ENCODE results near the gene MUC12.
"Not testable (repeated sequence)": the region's sequence is repeated elsewhere in the genome, so short reads cannot be mapped to it uniquely, and the experiment has no call there.

Gene MUC12, protein sequence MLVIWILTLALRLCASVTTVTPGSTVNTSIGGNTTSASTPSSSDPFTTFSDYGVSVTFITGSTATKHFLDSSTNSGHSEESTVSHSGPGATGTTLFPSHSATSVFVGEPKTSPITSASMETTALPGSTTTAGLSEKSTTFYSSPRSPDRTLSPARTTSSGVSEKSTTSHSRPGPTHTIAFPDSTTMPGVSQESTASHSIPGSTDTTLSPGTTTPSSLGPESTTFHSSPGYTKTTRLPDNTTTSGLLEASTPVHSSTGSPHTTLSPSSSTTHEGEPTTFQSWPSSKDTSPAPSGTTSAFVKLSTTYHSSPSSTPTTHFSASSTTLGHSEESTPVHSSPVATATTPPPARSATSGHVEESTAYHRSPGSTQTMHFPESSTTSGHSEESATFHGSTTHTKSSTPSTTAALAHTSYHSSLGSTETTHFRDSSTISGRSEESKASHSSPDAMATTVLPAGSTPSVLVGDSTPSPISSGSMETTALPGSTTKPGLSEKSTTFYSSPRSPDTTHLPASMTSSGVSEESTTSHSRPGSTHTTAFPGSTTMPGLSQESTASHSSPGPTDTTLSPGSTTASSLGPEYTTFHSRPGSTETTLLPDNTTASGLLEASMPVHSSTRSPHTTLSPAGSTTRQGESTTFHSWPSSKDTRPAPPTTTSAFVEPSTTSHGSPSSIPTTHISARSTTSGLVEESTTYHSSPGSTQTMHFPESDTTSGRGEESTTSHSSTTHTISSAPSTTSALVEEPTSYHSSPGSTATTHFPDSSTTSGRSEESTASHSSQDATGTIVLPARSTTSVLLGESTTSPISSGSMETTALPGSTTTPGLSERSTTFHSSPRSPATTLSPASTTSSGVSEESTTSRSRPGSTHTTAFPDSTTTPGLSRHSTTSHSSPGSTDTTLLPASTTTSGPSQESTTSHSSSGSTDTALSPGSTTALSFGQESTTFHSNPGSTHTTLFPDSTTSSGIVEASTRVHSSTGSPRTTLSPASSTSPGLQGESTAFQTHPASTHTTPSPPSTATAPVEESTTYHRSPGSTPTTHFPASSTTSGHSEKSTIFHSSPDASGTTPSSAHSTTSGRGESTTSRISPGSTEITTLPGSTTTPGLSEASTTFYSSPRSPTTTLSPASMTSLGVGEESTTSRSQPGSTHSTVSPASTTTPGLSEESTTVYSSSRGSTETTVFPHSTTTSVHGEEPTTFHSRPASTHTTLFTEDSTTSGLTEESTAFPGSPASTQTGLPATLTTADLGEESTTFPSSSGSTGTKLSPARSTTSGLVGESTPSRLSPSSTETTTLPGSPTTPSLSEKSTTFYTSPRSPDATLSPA (N-terminal part only)
- 0 to 1.3 (median 0.12) reads per million in 9 experiments for total RNA-seq

DNA sequence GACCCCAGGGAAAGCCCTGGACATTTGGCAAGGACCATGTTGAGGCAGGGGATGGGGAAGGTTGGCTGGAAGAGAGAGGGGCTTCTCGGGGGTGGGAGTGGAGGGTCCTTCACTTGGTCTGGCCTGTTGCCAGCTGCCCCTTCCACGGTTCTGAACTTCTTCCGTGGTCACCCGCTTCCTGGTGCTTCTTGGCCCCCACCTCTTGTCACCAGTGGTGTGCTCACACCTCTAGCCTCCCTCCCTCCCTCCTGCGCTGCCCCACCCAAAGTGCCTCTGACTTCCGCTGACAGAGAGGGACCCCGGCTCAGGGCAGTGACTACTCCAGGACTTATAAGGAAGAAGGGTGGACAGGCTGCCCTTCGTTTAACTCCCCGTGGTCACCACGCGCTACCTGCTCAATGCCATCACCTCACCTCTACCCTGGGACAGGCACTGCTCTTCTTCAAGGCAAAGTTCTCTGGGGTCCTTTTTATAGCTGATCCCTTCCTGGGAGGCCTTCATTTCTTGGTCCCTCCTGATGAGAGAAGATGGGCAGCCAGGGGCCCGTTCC, at the start of gene MUC12:
Gene MUC12, plus strand, starts transcription at position 500 of the 550 bp plus-strand sequence. CDS start 58 bp downstream, outside the sequence.
- Mint-ChIP-seq H3K27ac (no peak within 1 kb of the TSS), H3K9me3 (peaks cover 0 to 2% of the 10 kb centered on the region in 2 donors), H3K36me3 (ENCODE audit: insufficient read depth) (no peaks in the 10 kb centered on the region), H3K27me3 (peaks cover 43 to 82% of the 10 kb centered on the region in 2 donors), H3K4me3 (no peak within 1 kb of the TSS), H3K4me1 (ENCODE audit: low read depth in 2 of 2) (peaks cover 15 to 18% of the 10 kb centered on the region in 2 donors)
- ATAC-seq (replicated peaks) (no peak), DNase-seq (no peak)

DNA sequence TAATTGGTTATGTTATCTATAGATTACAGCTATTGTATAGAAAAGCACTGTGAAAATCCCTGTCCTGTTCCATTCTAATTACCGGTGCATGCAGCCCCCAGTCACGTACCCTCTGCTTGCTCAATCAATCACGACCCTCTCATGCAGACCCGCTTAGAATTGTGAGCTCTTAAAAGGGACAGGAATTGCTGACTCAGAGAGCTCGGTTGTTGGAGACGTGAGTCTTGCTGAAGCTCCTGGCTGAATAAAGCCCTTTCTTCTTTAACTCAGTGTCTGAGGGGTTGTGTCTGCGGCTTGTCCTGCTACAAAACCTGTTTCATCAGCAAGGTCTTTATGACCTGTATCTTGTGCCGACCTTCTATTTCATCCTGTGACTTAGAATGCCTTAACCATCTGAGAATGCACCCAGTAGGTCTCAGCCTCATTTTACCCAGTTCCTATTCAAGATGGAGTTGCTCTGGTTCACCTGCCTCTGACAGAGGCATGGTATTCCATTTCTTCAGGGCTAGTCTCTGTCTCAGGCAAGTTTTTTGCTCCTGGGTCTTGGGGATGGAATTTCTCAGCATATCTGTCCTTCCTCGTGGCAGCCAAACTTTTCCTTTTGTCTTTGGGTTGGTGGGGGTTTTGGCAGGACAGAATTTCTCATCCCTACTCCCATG, 49.5 kb upstream of the MUC12 start:
- H3K36me3 Mint-ChIP-seq (ENCODE audit: insufficient read depth); ATAC-seq (replicated peaks); H3K4me1 Mint-ChIP-seq (ENCODE audit: low read depth in 2 of 2); H3K9me3 Mint-ChIP-seq; H3K27ac Mint-ChIP-seq; H3K4me3 Mint-ChIP-seq; DNase-seq: not testable (repeated sequence)
- peaks cover 40 to 48% of the 10 kb centered on the region in 2 donors for H3K27me3 Mint-ChIP-seq

DNA sequence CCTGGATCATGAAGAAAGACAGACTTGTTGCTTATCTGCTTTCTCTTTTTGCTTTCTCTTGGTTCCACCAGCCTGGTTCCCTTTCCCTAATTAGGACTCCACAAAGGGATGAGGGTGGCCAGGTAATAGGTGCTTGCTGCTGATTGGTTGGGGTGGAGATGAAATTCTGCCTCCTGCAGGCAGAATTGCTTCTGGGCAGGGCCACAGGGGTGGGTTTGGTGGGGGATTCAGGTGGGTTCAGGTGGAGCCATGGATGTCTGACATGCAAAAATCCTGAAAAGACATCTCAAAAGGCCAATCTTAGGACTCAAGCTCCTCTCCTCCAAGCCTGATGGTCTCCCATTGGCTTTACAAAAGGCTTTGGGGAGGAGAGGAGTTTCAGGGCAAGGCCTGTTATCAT, 48.3 kb upstream of the MUC12 start:
- Mint-ChIP-seq H3K4me1 (ENCODE audit: low read depth in 2 of 2) (peaks cover 0 to 1% of the 10 kb centered on the region in 2 donors), H3K36me3 (ENCODE audit: insufficient read depth) (no peaks in the 10 kb centered on the region), H3K27ac (no peak overlapping the region), H3K27me3 (peaks cover 36 to 40% of the 10 kb centered on the region in 2 donors), H3K9me3 (no peaks in the 10 kb centered on the region), H3K4me3 (no peak overlapping the region)
- ATAC-seq (replicated peaks), result no peak
- DNase-seq, result no peak

DNA sequence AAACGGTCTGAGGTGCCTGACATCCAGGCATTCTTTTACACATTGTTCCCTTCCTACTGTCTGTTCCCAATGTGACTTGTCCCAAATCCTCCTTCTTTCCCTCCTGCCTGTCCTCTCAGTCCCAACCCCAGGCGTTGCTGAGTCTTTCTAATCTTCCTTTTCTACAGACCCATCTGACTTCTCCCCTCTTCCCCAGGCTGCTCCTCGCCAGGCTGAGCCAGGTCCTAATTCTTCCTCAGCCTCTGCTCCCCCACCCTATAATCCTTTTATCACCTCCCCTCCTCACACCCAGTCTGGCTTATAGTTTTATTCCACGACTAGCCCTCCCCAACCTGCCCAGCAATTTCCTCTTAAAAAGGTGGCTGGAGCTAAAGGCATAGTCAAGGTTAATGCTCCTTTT, 45.7 kb upstream of the MUC12 start:
- H3K9me3 Mint-ChIP-seq; H3K4me1 Mint-ChIP-seq (ENCODE audit: low read depth in 2 of 2); ATAC-seq (replicated peaks); H3K27ac Mint-ChIP-seq; H3K36me3 Mint-ChIP-seq (ENCODE audit: insufficient read depth); DNase-seq; H3K4me3 Mint-ChIP-seq: not testable (repeated sequence)
- H3K27me3 Mint-ChIP-seq, result peaks cover 20 to 24% of the 10 kb centered on the region in 2 donors

DNA sequence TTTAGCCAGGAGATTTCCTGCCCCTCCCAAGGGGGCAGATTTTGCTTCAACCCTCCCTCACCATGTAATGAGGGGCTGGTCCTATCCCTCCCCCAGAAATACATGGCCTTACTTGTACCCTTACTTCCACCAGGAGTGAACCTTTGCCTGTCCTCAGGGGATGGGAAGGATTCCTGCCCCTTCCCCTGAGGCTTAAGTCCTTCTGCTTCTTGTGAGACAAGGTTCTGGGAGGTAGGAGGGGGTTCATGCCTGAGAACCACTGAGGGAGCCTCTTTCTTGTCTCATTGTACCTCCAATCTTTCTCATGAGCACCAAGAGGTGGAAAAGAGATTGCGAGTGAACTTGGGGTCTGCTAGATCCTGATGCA, 39.6 kb upstream of the MUC12 start:
- Mint-ChIP-seq H3K27ac (no peak overlapping the region), H3K4me1 (ENCODE audit: low read depth in 2 of 2) (peaks cover 0 to 4% of the 10 kb centered on the region in 2 donors), H3K36me3 (ENCODE audit: insufficient read depth) (no peaks in the 10 kb centered on the region), H3K4me3 (no peak overlapping the region), H3K27me3 (peaks cover 17 to 26% of the 10 kb centered on the region in 2 donors), H3K9me3 (no peaks in the 10 kb centered on the region)
- no peak for ATAC-seq (replicated peaks)
- DNase-seq, result no peak

DNA sequence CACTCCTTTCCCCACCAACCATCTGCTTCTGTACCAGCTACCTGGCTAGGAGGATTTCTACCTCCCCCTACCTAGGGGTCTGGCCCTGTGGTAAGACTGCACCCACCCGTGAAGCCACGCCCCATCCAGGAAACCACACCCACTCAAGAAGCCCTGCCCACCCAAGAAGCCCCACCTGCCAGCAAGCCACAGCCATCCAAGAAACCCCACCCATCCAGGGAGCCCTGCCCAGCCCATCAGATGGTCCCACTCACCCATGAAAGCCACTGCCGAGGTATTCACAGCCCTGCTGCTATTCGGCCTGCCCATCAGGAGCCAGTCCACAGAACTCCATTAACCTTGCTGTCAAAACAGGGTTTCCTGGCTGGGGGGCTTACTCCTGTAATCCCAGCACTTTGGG, 35.6 kb upstream of the MUC12 start:
- H3K27me3 Mint-ChIP-seq, result peaks cover 32 to 34% of the 10 kb centered on the region in 2 donors
- no peak overlapping the region for H3K27ac Mint-ChIP-seq
- no peaks in the 10 kb centered on the region for H3K9me3 Mint-ChIP-seq
- DNase-seq, result no peak
- H3K4me3 Mint-ChIP-seq, result no peak overlapping the region
- H3K4me1 Mint-ChIP-seq (ENCODE audit: low read depth in 2 of 2), result peaks cover 0 to 4% of the 10 kb centered on the region in 2 donors
- H3K36me3 Mint-ChIP-seq (ENCODE audit: insufficient read depth), result no peaks in the 10 kb centered on the region
- ATAC-seq (replicated peaks), result no peak

DNA sequence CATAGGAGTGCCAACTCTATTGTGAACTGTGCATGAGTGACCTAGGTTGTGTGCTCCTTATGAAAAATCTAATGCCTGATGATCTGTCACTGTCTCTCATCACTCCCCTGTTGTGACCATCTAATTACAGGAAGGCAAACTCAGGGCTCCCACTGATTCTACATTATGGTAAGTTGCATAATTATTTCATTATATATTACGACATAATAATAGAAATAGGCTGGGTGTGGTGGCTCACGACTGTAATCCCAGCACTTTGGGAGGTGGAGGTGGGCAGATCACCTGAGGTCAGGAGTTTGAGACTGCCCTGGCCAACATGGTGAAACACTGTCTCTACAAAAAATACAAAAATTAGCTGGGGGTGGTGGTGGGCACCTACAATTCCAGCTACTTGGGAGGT, 34.0 kb upstream of the MUC12 start:
- H3K36me3 Mint-ChIP-seq (ENCODE audit: insufficient read depth); DNase-seq; H3K27ac Mint-ChIP-seq; ATAC-seq (replicated peaks); H3K4me1 Mint-ChIP-seq (ENCODE audit: low read depth in 2 of 2); H3K4me3 Mint-ChIP-seq; H3K9me3 Mint-ChIP-seq: not testable (repeated sequence)
- H3K27me3 Mint-ChIP-seq, result peaks cover 32 to 39% of the 10 kb centered on the region in 2 donors

DNA sequence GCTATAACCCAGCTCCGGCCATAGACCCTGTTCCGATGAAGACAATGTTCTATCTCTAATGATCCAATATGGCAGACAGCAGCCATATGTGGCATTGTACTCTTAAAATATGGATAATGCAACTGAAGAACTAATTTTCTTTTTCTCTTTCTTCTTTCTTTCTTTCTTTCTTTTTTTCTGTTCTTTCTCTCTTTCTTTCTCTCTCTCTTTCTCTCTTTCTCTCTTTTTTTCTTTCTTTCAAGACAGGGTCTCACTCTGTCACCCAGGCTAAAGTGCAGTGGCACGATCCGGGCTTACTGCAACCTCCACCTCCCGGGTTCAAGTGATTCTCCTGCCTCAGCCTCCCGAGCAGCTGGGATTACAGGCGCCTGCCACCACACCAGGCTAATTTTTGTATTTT, 33.2 kb upstream of the MUC12 start:
- not testable (repeated sequence) for H3K36me3 Mint-ChIP-seq (ENCODE audit: insufficient read depth); H3K4me3 Mint-ChIP-seq; ATAC-seq (replicated peaks); H3K4me1 Mint-ChIP-seq (ENCODE audit: low read depth in 2 of 2); DNase-seq; H3K27ac Mint-ChIP-seq; H3K9me3 Mint-ChIP-seq
- peaks cover 28 to 38% of the 10 kb centered on the region in 2 donors for H3K27me3 Mint-ChIP-seq

DNA sequence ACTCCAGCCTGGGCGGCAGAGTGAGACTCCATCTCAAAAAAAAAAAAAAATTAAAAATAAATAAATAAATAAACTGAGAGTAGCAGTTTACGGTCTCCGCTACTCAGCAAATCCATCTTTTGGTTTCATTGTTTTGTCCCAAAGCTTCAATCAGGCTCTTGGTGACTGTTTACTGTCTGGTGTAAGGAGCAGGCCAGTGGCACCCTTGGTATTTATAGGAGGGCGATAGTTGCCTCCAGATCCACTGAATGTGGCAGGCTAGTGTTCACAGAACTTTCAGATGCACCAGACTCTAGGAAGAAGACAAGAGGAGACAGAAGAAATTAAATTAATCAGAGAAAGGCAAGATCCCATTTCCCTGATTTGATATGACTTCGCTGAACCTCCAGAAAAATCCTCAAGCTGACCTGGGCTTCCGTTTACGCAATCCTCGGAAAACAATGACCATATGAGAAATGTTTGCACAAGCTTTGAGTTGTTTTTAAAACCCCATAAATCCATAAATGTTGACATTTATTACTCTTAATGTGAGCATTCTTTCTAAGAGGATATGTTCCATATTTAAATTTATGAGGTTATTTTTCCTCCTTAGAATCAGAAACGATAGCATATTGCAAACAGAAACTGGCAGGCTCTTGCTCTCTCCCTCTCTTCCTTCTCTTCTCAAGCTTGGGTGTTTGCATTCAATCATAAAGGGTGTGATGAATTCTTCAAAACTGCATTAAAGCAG, 27.2 kb upstream of the MUC12 start:
- Mint-ChIP-seq H3K4me3 (no peak overlapping the region), H3K9me3 (peaks cover 0 to 1% of the 10 kb centered on the region in 2 donors), H3K36me3 (ENCODE audit: insufficient read depth) (no peaks in the 10 kb centered on the region), H3K4me1 (ENCODE audit: low read depth in 2 of 2) (no peaks in the 10 kb centered on the region), H3K27ac (no peak overlapping the region), H3K27me3 (peaks cover 43 to 51% of the 10 kb centered on the region in 2 donors)
- ATAC-seq (replicated peaks) (no peak), DNase-seq (no peak)

DNA sequence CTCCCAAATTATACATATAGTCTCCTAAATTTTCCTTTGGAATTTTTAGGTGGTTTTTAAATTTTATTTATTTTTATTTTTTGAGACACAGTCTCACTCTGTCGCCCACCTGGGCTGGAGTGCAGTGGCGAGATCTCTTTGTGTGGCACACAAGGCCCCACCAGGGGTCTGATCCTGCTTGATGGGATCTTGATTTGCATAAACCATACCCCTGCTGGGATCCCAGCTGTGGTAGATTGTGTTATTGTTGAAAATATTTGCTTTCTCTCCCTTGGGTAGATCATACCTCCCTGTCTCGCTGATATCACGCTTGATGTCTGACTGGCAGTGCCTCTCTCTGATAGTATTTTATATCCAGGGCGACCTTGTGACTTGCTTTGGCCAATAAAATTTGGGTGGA, 25.7 kb upstream of the MUC12 start:
- H3K27ac Mint-ChIP-seq, result no peak overlapping the region

DNA sequence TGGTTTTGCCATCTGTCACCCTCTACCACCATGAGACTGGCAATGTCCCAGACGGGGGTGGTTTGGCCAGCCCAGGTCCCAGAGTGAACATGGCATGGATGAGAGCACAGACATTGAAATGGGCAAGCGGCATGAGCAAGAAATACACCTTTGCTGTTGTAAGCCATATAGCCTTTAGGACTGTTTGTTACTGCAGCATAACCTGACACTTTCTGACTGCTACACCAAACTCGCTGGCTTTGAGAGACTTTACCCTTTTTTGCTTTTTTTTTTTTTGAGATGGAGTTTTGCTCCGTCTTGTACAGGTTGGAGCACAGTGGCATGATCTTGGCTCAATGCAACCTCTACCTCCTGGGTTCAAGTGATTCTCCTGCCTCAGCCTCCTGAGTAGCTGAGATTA, 25.2 kb upstream of the MUC12 start:
- Mint-ChIP-seq H3K27me3 (peaks cover 37% of the 10 kb centered on the region in 2 donors), H3K4me3 (no peak overlapping the region), H3K9me3 (no peaks in the 10 kb centered on the region)

More for the DNA sequence above, 25.7 kb upstream of the MUC12 start:
- H3K4me1 Mint-ChIP-seq (ENCODE audit: low read depth in 2 of 2), result no peaks in the 10 kb centered on the region
- no peaks in the 10 kb centered on the region for H3K36me3 Mint-ChIP-seq (ENCODE audit: insufficient read depth)
- DNase-seq (no peak), ATAC-seq (replicated peaks) (no peak)
- H3K4me3 Mint-ChIP-seq, result no peak overlapping the region
- H3K27me3 Mint-ChIP-seq, result peaks cover 35 to 39% of the 10 kb centered on the region in 2 donors
- peaks cover 0 to 1% of the 10 kb centered on the region in 2 donors for H3K9me3 Mint-ChIP-seq

DNA sequence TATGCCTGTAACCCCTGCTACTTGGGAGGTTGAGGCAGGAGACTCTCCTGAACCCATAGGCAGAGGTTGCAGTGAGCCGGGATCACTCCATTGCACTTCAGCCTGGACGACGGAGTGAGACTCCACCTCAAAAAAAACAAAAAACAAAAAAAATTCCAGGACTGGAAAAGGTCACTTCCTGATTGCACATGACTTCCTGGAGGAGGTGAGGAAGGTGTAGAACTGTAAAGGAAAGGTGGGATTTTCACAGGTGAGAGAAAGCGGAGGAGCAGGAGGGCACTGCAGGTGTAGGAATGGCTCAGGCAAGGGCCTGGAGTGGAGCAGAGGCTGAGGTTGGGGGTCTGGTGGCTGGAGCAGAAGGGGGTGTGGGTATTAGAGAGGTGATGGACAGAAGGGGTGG, 23.3 kb upstream of the MUC12 start:
- ATAC-seq (replicated peaks) (no peak), DNase-seq (no peak)
- Mint-ChIP-seq H3K27ac (no peak overlapping the region), H3K4me1 (ENCODE audit: low read depth in 2 of 2) (peaks cover 0 to 2% of the 10 kb centered on the region in 2 donors), H3K9me3 (no peaks in the 10 kb centered on the region), H3K4me3 (no peak overlapping the region), H3K36me3 (ENCODE audit: insufficient read depth) (no peaks in the 10 kb centered on the region), H3K27me3 (peaks cover 44% of the 10 kb centered on the region in 2 donors)

More for the DNA sequence above, 25.2 kb upstream of the MUC12 start:
- H3K4me1 Mint-ChIP-seq (ENCODE audit: low read depth in 2 of 2), result no peaks in the 10 kb centered on the region
- no peaks in the 10 kb centered on the region for H3K36me3 Mint-ChIP-seq (ENCODE audit: insufficient read depth)
- DNase-seq (no peak), ATAC-seq (replicated peaks) (no peak)
- H3K27ac Mint-ChIP-seq, result no peak overlapping the region
